HL-60 (cell line): ENCODE data around the gene VMAC.

Experiments used
- DNase-seq, 2 experiments: peaks; one replicate each; pipeline ENCODE4 v3.0.0-alpha.2; 2010 to 2020; ENCODE audit warnings: low read depth in 1 of 2, low spot score in 1 of 2
- H3K27ac ChIP-seq: fragments of 250-450 bp; sonication (Bioruptor Pico); replicated peaks from 2 replicates; pipeline ENCODE4 v1.5.1; 2020; ENCODE audit warnings: mild to moderate bottlenecking, moderate library complexity
- H3K27me3 ChIP-seq: fragments of 250-450 bp; sonication (Bioruptor Pico); 2 replicates; pipeline ENCODE4 v1.5.1; 2021; ENCODE audit warnings: mild to moderate bottlenecking, moderate library complexity; ENCODE audit not compliant: insufficient read depth, poor library complexity, severe bottlenecking
- H3K4me3 ChIP-seq: replicated peaks from 2 replicates; pipeline ENCODE4 v1.5.1; 2011; ENCODE audit warnings: mild to moderate bottlenecking, control low read depth, low read length; ENCODE audit not compliant: insufficient read depth
- GABPA ChIP-seq: IDR thresholded peaks from 2 replicates; pipeline ENCODE4 v1.6.1; 2012; ENCODE audit warnings: low read depth
- POLR2AphosphoS5 ChIP-seq: IDR thresholded peaks from 2 replicates; pipeline ENCODE4 v1.6.1; 2012; ENCODE audit warnings: low read depth
- REST ChIP-seq: IDR thresholded peaks from 2 replicates; pipeline ENCODE4 v1.6.1; 2012; ENCODE audit warnings: low read depth; ENCODE audit not compliant: insufficient replicate concordance
- SPI1 ChIP-seq: IDR thresholded peaks from 2 replicates; pipeline ENCODE4 v1.6.1; 2012; ENCODE audit warnings: low read depth, mild to moderate bottlenecking, borderline replicate concordance
- TF ChIP-seq, protein P1 (sequence below): IDR thresholded peaks from one replicate; pipeline ENCODE4 v1.5.1; 2011; ENCODE audit warnings: low read length, control low read depth, inconsistent platforms; ENCODE audit not compliant: insufficient read depth

The VMAC gene

GRCh38 chr19:5953680-5954213, 49.1 kb downstream of the VMAC start:
- no peak for TF ChIP-seq SPI1
- TF ChIP-seq, protein P1, sequence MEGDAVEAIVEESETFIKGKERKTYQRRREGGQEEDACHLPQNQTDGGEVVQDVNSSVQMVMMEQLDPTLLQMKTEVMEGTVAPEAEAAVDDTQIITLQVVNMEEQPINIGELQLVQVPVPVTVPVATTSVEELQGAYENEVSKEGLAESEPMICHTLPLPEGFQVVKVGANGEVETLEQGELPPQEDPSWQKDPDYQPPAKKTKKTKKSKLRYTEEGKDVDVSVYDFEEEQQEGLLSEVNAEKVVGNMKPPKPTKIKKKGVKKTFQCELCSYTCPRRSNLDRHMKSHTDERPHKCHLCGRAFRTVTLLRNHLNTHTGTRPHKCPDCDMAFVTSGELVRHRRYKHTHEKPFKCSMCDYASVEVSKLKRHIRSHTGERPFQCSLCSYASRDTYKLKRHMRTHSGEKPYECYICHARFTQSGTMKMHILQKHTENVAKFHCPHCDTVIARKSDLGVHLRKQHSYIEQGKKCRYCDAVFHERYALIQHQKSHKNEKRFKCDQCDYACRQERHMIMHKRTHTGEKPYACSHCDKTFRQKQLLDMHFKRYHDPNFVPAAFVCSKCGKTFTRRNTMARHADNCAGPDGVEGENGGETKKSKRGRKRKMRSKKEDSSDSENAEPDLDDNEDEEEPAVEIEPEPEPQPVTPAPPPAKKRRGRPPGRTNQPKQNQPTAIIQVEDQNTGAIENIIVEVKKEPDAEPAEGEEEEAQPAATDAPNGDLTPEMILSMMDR = no peak
- TF ChIP-seq GABPA = no peak
- no peak for TF ChIP-seq REST
- no peak for TF ChIP-seq POLR2AphosphoS5
- H3K27ac ChIP-seq = no peak overlapping the region
- H3K4me3 ChIP-seq = no peak overlapping the region
- no peaks in the 10 kb centered on the region for H3K27me3 ChIP-seq
- no peak for DNase-seq

GRCh38 chr19:5954293-5954692, 49.6 kb downstream of the VMAC start:
- Histone ChIP-seq H3K27me3 (no peaks in the 10 kb centered on the region), H3K4me3 (no peak overlapping the region), H3K27ac (no peak overlapping the region)
- TF ChIP-seq POLR2AphosphoS5 = no peak
- no peak for TF ChIP-seq REST
- TF ChIP-seq GABPA = no peak
- TF ChIP-seq SPI1 = no peak
- TF ChIP-seq, protein P1 = no peak
- no peak for DNase-seq

- Histone ChIP-seq H3K27ac (no peak overlapping the region), H3K4me3 (no peak overlapping the region), H3K27me3 (no peaks in the 10 kb centered on the region)
- no peak for DNase-seq
- TF ChIP-seq POLR2AphosphoS5 = no peak
- no peak for TF ChIP-seq SPI1
- TF ChIP-seq, protein P1 = no peak
- no peak for TF ChIP-seq REST
- TF ChIP-seq GABPA = no peak
Measured at GRCh38 chr19:5955636-5955935, 50.9 kb downstream of the VMAC start.
